ENCODE measurements around the gene PTPRG. TPM values are rescaled to one million over a fixed set of nuclear protein-coding genes. Genes with fewer than 3 reads are reported as not detected.

The PTPRG gene
- total and polyA plus RNA-seq, 10 of the 15 experiments (the other 5 are each of a cell fraction or from before 2014, with no cell fraction given), result 0.29 to 20.7 (median 1.4) TPM

DNA sequence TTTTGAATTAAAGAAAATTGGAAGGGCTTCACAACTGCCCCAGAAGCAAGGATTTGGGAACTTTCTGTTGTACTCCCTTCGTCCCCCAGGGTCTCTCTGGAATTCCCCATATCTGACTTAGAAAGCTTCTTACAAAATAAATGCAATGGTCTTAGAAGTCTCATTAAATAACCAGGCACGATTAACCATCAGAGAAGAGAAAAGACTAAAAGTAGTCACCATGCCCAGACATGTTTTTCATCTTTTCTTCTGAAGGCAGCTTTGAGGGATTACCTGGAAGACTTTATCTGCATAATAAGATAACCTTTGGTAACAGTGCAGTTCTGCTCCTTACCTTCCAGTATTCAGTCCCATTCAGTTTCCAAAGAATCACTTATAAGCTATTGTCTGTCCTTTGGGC lies 135.9 kb downstream of the PTPRG start:
- no peak for FAIRE-seq

More for the DNA sequence above, 135.9 kb downstream of the PTPRG start:
- Histone ChIP-seq H3K79me2 (ENCODE audit: control insufficient read depth, insufficient read depth, low read length) (no peaks in the 10 kb centered on the region), H3K4me3 (no peak overlapping the region), H3K4me1 (ENCODE audit: control insufficient read depth, insufficient read depth, low read length) (no peaks in the 10 kb centered on the region), H4K20me1 (ENCODE audit: control insufficient read depth, insufficient read depth) (no peaks in the 10 kb centered on the region), H3K27ac (ENCODE audit: control insufficient read depth, insufficient read depth) (no peak overlapping the region), H3K27me3 (replicated peaks in 1 of 2; ENCODE audit: control insufficient read depth in 2 of 2, insufficient read depth in 2 of 2, low read length in 1 of 2) (no peaks in the 10 kb centered on the region), H3K9me3 (replicated peaks; ENCODE audit: control insufficient read depth, insufficient read depth, low read length) (no peaks in the 10 kb centered on the region), H3K9ac (ENCODE audit: control insufficient read depth, insufficient read depth, low read length) (no peak overlapping the region), H3K36me3 (ENCODE audit: control insufficient read depth in 2 of 2, insufficient read depth in 2 of 2, low read length in 1 of 2) (no peaks in the 10 kb centered on the region), H2AFZ (ENCODE audit: control insufficient read depth, low read depth, low read length) (no peak overlapping the region), H3K4me2 (ENCODE audit: control insufficient read depth, insufficient read depth) (no peak overlapping the region)
- ChIA-PET RAD21 (ENCODE audit: unreplicated experiment) (interaction anchor here (1.0 to 1.3 kb wide), 3 partner anchors 9 to 27 kb away, joined by 3 read pairs; no protein-coding TSS in a partner anchor), POLR2A (interaction anchor here (0.6 to 0.9 kb wide), 3 partner anchors 11 to 15 kb away, joined by 3 to 4 read pairs (median 3); no protein-coding TSS in a partner anchor), SMC1A (ENCODE audit: uncharacterized antibody, unreplicated experiment) (interaction anchor here (0.9 to 1.7 kb wide), 4 partner anchors 9 to 110 kb away, joined by 3 to 8 read pairs (median 3); no protein-coding TSS in a partner anchor), CTCF (interaction anchor here (0.6 to 1.4 kb wide), 4 partner anchors 11 to 503 kb away, joined by 3 to 4 read pairs (median 3); no protein-coding TSS in a partner anchor)
- TF ChIP-seq MTA2 (IDR thresholded peaks at IDR 0.05; ENCODE audit: low read depth) (no peak), MEF2B (IDR thresholded peaks at IDR 0.05; ENCODE audit: partially characterized antibody, poor library complexity, severe bottlenecking) (no peak), NR2F1 (conservative IDR thresholded peaks at IDR 0.05) (no peak), RUNX3 (IDR thresholded peaks at IDR 0.05; ENCODE audit: low read length) (no peak), LARP7 (IDR thresholded peaks at IDR 0.05) (no peak), RFX5 (IDR thresholded peaks at IDR 0.05; ENCODE audit: low read depth, low read length) (no peak), EED (IDR thresholded peaks at IDR 0.05; ENCODE audit: low read depth) (no peak)
- TF ChIP-seq, protein P1, sequence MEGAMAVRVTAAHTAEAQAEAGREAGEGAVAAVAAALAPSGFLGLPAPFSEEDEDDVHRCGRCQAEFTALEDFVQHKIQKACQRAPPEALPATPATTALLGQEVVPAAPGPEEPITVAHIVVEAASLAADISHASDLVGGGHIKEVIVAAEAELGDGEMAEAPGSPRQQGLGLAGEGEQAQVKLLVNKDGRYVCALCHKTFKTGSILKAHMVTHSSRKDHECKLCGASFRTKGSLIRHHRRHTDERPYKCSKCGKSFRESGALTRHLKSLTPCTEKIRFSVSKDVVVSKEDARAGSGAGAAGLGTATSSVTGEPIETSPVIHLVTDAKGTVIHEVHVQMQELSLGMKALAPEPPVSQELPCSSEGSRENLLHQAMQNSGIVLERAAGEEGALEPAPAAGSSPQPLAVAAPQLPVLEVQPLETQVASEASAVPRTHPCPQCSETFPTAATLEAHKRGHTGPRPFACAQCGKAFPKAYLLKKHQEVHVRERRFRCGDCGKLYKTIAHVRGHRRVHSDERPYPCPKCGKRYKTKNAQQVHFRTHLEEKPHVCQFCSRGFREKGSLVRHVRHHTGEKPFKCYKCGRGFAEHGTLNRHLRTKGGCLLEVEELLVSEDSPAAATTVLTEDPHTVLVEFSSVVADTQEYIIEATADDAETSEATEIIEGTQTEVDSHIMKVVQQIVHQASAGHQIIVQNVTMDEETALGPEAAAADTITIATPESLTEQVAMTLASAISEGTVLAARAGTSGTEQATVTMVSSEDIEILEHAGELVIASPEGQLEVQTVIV (IDR thresholded peaks at IDR 0.05; ENCODE audit: borderline replicate concordance, partially characterized antibody), result no peak
- TF ChIP-seq, protein P2, sequence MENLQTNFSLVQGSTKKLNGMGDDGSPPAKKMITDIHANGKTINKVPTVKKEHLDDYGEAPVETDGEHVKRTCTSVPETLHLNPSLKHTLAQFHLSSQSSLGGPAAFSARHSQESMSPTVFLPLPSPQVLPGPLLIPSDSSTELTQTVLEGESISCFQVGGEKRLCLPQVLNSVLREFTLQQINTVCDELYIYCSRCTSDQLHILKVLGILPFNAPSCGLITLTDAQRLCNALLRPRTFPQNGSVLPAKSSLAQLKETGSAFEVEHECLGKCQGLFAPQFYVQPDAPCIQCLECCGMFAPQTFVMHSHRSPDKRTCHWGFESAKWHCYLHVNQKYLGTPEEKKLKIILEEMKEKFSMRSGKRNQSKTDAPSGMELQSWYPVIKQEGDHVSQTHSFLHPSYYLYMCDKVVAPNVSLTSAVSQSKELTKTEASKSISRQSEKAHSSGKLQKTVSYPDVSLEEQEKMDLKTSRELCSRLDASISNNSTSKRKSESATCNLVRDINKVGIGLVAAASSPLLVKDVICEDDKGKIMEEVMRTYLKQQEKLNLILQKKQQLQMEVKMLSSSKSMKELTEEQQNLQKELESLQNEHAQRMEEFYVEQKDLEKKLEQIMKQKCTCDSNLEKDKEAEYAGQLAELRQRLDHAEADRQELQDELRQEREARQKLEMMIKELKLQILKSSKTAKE (IDR thresholded peaks at IDR 0.05; ENCODE audit: low read depth, poor library complexity, severe bottlenecking), result no peak
- TF ChIP-seq, protein P3, sequence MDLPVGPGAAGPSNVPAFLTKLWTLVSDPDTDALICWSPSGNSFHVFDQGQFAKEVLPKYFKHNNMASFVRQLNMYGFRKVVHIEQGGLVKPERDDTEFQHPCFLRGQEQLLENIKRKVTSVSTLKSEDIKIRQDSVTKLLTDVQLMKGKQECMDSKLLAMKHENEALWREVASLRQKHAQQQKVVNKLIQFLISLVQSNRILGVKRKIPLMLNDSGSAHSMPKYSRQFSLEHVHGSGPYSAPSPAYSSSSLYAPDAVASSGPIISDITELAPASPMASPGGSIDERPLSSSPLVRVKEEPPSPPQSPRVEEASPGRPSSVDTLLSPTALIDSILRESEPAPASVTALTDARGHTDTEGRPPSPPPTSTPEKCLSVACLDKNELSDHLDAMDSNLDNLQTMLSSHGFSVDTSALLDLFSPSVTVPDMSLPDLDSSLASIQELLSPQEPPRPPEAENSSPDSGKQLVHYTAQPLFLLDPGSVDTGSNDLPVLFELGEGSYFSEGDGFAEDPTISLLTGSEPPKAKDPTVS (IDR thresholded peaks at IDR 0.05; ENCODE audit: low read depth, low read length), result no peak
- TF ChIP-seq, protein P4, sequence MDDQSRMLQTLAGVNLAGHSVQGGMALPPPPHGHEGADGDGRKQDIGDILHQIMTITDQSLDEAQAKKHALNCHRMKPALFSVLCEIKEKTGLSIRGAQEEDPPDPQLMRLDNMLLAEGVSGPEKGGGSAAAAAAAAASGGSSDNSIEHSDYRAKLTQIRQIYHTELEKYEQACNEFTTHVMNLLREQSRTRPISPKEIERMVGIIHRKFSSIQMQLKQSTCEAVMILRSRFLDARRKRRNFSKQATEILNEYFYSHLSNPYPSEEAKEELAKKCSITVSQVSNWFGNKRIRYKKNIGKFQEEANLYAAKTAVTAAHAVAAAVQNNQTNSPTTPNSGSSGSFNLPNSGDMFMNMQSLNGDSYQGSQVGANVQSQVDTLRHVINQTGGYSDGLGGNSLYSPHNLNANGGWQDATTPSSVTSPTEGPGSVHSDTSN (IDR thresholded peaks at IDR 0.05; ENCODE audit: insufficient replicate concordance, low read depth, low read length), result no peak
- in situ Hi-C loops (cut with MboI) (no loop called here), intact Hi-C loops (cut with micrococcal nuclease; ENCODE audit: unreplicated experiment) (no loop called here)
- no peak for ATAC-seq
- no peak for DNase-seq (ENCODE audit: low read depth, low spot score)
- 3% methylated on average over 2 of the region's 2 CpGs for WGBS (ENCODE audit: insufficient coverage, insufficient replicate concordance, low lambda C conversion rate, missing lambda C conversion rate)
- no TSS peak for BruUV-seq (replicated peaks)
